Type B pancreatic cell (in vitro differentiated cells): ENCODE data around the gene DNM1L. TPM values are rescaled to one million over a fixed set of nuclear protein-coding genes. Genes with fewer than 3 reads are reported as not detected.

Experiments
- DNase-seq: peaks from one replicate; pipeline ENCODE4 v3.0.0; 2021; ENCODE audit warnings: mixed read lengths; ENCODE audit not compliant: unreplicated experiment; ENCODE audit errors: extremely low spot score
- H3K27ac Mint-ChIP-seq: 2 replicates; pipeline ENCODE4 v1.8.0; 2021; ENCODE audit warnings: mild to moderate bottlenecking, mixed read lengths
- H3K27me3 Mint-ChIP-seq: 2 replicates; pipeline ENCODE4 v1.8.0; 2021; ENCODE audit warnings: mixed read lengths
- H3K36me3 Mint-ChIP-seq: 2 replicates; pipeline ENCODE4 v1.8.0; 2021; ENCODE audit warnings: mixed read lengths
- H3K4me1 Mint-ChIP-seq: one replicate; pipeline ENCODE4 v1.8.0; 2021; ENCODE audit warnings: mixed read lengths; ENCODE audit not compliant: unreplicated experiment
- H3K4me3 Mint-ChIP-seq: 2 replicates; pipeline ENCODE4 v1.8.0; 2021; ENCODE audit warnings: mild to moderate bottlenecking, mixed read lengths
- H3K9me3 Mint-ChIP-seq: 2 replicates; pipeline ENCODE4 v1.8.0; 2021; ENCODE audit warnings: mixed read lengths
- total RNA-seq: library from RNA; stranded (reverse); gene quantifications from 2 replicates; pipeline ENCODE4 v1.2.1, GENCODE V29; 2021; ENCODE audit warnings: low replicate concordance
- TF ChIP-seq, protein P1 (sequence below): fragments of 200-600 bp; sonication (generic); conservative IDR thresholded peaks from 2 replicates; pipeline ENCODE4 v1.5.0; 2021; ENCODE audit warnings: antibody characterized with exemption, mild to moderate bottlenecking

Gene DNM1L
- total RNA-seq, 1 donor from 2014 or later, result 76.8 TPM

DNA sequence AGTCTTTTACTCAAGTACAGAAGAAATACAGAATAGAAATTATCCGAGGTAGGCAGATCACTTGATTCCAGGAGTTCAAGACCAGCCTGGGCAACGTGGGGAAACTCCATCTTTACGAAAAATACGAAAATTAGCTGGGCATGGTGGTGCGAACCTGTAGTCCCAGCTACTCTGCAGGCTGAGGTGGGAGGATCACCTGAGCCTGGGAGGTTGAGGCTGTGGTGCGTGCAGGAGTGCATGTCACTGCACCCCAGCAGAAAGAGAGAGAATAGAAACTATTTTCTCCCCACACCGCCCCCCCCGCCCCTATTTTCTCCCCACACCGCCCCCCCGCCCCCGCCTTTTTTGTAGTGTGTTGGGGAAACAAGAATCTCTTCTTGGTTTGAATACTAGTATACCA lies 2.2 kb downstream of the DNM1L start:
- peak overlapping the region; percentile 55 for H3K4me3 Mint-ChIP-seq

DNA sequence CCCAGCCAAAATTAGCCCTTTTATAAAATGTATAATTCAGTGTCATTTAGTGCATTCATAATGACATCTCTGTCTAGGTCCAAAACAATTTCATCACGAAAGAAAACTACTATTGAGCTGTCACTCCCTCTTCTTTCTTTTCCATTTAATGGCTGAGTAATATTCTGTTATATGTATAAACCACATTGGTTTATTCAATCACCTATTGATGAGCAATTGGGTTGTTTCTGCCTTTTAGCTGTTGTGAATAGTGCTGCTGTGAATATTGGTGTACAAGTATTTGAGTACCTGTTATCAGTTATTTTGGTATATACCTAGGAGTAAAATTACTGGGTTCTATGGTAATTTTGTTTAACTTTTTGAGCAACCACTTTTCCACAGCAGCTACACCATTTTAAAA lies 7.2 kb downstream of the DNM1L start:
- DNase-seq, result no peak
- TF ChIP-seq, protein P1, sequence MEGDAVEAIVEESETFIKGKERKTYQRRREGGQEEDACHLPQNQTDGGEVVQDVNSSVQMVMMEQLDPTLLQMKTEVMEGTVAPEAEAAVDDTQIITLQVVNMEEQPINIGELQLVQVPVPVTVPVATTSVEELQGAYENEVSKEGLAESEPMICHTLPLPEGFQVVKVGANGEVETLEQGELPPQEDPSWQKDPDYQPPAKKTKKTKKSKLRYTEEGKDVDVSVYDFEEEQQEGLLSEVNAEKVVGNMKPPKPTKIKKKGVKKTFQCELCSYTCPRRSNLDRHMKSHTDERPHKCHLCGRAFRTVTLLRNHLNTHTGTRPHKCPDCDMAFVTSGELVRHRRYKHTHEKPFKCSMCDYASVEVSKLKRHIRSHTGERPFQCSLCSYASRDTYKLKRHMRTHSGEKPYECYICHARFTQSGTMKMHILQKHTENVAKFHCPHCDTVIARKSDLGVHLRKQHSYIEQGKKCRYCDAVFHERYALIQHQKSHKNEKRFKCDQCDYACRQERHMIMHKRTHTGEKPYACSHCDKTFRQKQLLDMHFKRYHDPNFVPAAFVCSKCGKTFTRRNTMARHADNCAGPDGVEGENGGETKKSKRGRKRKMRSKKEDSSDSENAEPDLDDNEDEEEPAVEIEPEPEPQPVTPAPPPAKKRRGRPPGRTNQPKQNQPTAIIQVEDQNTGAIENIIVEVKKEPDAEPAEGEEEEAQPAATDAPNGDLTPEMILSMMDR, result no peak
- H3K27me3 Mint-ChIP-seq, result no peaks in the 10 kb centered on the region
- no peak overlapping the region for H3K4me3 Mint-ChIP-seq
- H3K9me3 Mint-ChIP-seq, result peaks cover 5% of the 10 kb centered on the region
- no peak overlapping the region for H3K27ac Mint-ChIP-seq
- H3K4me1 Mint-ChIP-seq, result no peaks in the 10 kb centered on the region
- peaks cover 51% of the 10 kb centered on the region for H3K36me3 Mint-ChIP-seq

More for the DNA sequence above, 2.2 kb downstream of the DNM1L start:
- Mint-ChIP-seq H3K36me3 (peaks cover 18% of the 10 kb centered on the region), H3K9me3 (no peaks in the 10 kb centered on the region), H3K4me1 (peaks cover 4% of the 10 kb centered on the region), H3K27me3 (no peaks in the 10 kb centered on the region), H3K27ac (peak overlapping the region; percentile 91)
- TF ChIP-seq, protein P1, result no peak
- DNase-seq, result no peak

DNA sequence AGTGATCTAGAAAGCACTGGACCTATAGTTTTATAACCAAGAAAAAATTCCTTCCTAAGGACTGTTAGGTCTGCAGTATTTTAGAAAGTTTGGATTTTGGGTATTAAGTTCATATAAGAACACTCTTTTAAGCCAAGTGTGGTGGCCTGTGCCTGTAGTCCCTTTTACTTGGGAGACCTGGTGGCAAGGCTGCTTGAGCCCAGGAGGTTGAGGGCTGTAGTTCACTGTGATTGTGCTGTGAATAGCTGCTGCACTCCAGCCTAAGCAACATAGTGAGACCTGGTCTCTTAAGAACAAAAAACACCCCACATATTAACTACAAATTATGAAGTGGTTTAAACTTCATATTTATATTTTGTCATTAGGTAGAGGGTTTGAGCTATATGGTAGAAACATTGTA lies 9.7 kb downstream of the DNM1L start:
- DNase-seq, result no peak
- TF ChIP-seq, protein P1, result no peak
- Mint-ChIP-seq H3K27me3 (no peaks in the 10 kb centered on the region), H3K4me3 (no peak overlapping the region), H3K9me3 (peaks cover 5% of the 10 kb centered on the region), H3K4me1 (no peaks in the 10 kb centered on the region), H3K27ac (peak overlapping the region; percentile 7), H3K36me3 (peaks cover 60% of the 10 kb centered on the region)

DNA sequence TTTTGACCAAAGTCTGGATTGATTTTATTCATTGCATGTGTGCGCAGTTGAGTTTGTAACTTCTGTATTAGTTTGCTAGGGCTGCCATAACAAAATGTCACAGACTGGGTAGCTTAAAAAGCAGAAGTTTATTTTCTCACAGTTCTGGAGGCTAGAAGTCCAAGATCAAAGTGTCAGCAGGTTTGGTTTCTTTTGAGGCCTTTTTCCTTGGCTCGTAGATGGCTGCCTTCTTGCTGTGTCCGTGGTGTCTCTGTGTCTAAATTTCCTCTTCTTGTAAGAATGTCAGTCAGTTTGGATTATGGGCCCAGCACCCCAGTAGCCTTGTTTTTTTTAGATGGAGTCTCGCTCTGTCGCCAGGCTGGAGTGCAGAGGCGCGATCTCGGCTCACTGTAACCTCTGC lies 11.8 kb downstream of the DNM1L start:
- H3K27me3 Mint-ChIP-seq, result no peaks in the 10 kb centered on the region
- TF ChIP-seq, protein P1, result no peak
- DNase-seq, result no peak
- H3K4me3 Mint-ChIP-seq, result no peak overlapping the region
- peaks cover 10% of the 10 kb centered on the region for H3K9me3 Mint-ChIP-seq
- H3K4me1 Mint-ChIP-seq, result no peaks in the 10 kb centered on the region
- no peak overlapping the region for H3K27ac Mint-ChIP-seq
- peaks cover 68% of the 10 kb centered on the region for H3K36me3 Mint-ChIP-seq

DNA sequence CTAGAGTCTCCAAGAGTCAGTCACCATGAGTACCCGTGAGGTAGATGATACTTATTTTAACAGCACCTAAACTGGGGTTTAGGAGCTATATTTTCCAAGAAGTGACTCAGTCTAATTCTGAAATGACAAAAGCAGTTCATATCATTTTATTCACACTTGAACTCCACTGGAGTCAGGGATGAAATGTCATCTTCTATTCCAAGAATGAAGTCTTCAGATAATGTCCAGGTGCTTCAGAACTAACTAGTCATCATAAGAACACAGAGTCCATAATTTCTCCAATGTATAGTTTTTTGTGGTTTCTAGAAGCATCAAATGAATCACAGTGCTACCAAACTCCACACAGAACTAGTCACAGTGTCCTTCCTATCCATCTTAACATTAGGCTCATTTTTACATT lies 13.3 kb downstream of the DNM1L start:
- Mint-ChIP-seq H3K27ac (no peak overlapping the region), H3K27me3 (no peaks in the 10 kb centered on the region), H3K4me1 (peaks cover 4% of the 10 kb centered on the region), H3K4me3 (no peak overlapping the region), H3K9me3 (peaks cover 10% of the 10 kb centered on the region), H3K36me3 (peaks cover 63% of the 10 kb centered on the region)
- DNase-seq, result no peak
- TF ChIP-seq, protein P1, result no peak

DNA sequence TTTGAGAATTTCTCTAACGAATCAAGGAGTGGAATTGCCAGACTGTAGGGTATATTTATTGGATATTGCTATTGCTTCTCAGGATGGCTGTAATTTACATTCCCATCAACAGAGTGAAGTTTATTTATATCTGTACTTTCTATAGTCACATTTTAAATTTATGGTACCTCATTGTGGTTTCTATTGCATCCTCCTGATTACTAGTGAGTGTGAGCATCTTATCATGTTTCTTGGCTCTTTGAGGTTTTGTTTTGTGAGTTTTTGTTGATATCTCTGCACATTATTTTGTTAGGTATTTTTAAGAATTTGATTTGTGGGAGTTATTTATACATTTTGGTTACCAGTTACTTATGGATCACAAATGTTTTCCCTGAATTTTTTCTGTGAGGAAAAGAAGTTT lies 13.9 kb downstream of the DNM1L start:
- DNase-seq, result no peak
- H3K27me3 Mint-ChIP-seq, result no peaks in the 10 kb centered on the region
- no peak overlapping the region for H3K27ac Mint-ChIP-seq
- H3K4me1 Mint-ChIP-seq, result peaks cover 7% of the 10 kb centered on the region
- peaks cover 10% of the 10 kb centered on the region for H3K9me3 Mint-ChIP-seq
- H3K36me3 Mint-ChIP-seq, result peaks cover 63% of the 10 kb centered on the region
- TF ChIP-seq, protein P1, result no peak
- H3K4me3 Mint-ChIP-seq, result no peak overlapping the region
